ENCODE measurements around the gene BMP7. TPM values are rescaled to one million over a fixed set of nuclear protein-coding genes. Genes with fewer than 3 reads are reported as not detected.
A peak's percentile ranks its signal among the peaks of the same experiment; 100 is the strongest.

Gene BMP7
- total and polyA plus RNA-seq, 2 experiments from 2014 or later, result not detected

DNA sequence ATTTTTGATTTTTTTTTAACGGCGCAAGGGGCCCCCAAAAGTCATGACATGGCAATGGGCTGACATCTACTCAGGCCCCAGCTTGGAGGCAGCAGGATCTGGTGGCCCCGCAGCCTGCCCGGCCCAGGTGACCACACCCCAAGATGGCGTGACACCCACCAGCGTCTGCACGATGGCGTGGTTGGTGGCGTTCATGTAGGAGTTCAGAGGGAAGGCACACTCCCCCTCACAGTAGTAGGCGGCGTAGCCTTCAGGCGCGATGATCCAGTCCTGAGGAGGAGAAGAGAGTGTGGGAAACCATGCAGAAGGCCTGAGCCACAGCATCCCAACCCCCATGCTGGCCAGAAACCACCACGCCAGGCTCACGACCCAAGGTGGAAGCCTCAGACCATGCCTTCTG lies 93.4 kb downstream of the BMP7 start:
- 87 to 91% methylated on average over 14 to 15 of the region's 15 CpGs for WGBS, 2 experiments (ENCODE audit: low coverage in 1 of 2, low lambda C conversion rate in 2 of 2, missing lambda C conversion rate in 2 of 2)

DNA sequence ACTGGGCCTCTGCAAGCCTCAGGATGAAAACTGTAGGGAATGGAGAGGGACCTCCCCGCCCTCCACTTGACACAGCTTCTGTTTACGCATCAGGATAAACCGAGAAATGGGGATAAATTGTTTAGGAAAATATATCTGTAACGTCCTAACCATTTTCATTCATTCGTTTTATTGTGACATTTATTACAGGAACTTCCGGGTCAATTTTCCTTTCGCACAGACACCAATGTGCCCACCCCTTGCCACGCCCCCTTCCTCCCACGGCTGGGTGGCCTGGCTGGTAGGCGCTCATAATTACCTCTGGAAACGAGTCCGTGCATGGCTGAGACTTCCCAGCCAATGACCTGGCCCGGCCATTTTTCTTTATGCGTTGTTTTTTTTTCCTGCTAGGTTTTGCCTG lies 96.1 kb downstream of the BMP7 start:
- Histone ChIP-seq H4K20me1 (ENCODE audit: insufficient read depth) (no peaks in the 10 kb centered on the region), H3K36me3 (ENCODE audit: low read depth) (no peaks in the 10 kb centered on the region), H3K27ac (no peak overlapping the region), H3K27me3 (replicated peaks; ENCODE audit: insufficient read depth) (peaks cover 28% of the 10 kb centered on the region), H3K9ac (no peak overlapping the region), H3K4me1 (ENCODE audit: insufficient read depth) (0 out of 2 replicates have a peak, but pooled peaks cover 4% of the 10 kb centered on the region), H2AFZ (no peak overlapping the region), H3K9me3 (ENCODE audit: low read depth) (no peaks in the 10 kb centered on the region), H3K4me3 (no peak overlapping the region), H3K79me2 (ENCODE audit: insufficient read depth) (no peaks in the 10 kb centered on the region), H3K4me2 (ENCODE audit: unreplicated experiment) (no peak overlapping the region), H3K9me2 (ENCODE audit: insufficient read depth) (no peaks in the 10 kb centered on the region), H3F3A (ENCODE audit: insufficient read depth) (no peaks in the 10 kb centered on the region)
- in situ Hi-C loops (cut with MboI), result no loop called here
- DNase-seq, result no peak
- WGBS, 2 experiments (ENCODE audit: low coverage in 1 of 2, low lambda C conversion rate in 2 of 2, missing lambda C conversion rate in 2 of 2), result 78 to 87% methylated on average over 14 of the region's 14 CpGs
- TF ChIP-seq EZH2 (IDR thresholded peaks at IDR 0.05; ENCODE audit: insufficient read depth, poor library complexity, severe bottlenecking) (no peak), EZH2phosphoT487 (IDR thresholded peaks at IDR 0.05; ENCODE audit: insufficient read depth, low read depth) (no peak)

More for the DNA sequence above, 93.4 kb downstream of the BMP7 start:
- peaks cover 24% of the 10 kb centered on the region for H3K27me3 ChIP-seq (replicated peaks; ENCODE audit: insufficient read depth)
- no peaks in the 10 kb centered on the region for H3F3A ChIP-seq (ENCODE audit: insufficient read depth)
- H3K9me3 ChIP-seq (ENCODE audit: low read depth), result no peaks in the 10 kb centered on the region
- H3K79me2 ChIP-seq (ENCODE audit: insufficient read depth), result no peaks in the 10 kb centered on the region
- H3K9ac ChIP-seq, result no peak overlapping the region
- no peak overlapping the region for H3K4me3 ChIP-seq
- H2AFZ ChIP-seq, result no peak overlapping the region
- no peaks in the 10 kb centered on the region for H3K36me3 ChIP-seq (ENCODE audit: low read depth)
- H3K4me1 ChIP-seq (ENCODE audit: insufficient read depth), result 0 out of 2 replicates have a peak, but pooled peaks cover 3% of the 10 kb centered on the region
- H4K20me1 ChIP-seq (ENCODE audit: insufficient read depth), result no peaks in the 10 kb centered on the region
- in situ Hi-C loops (cut with MboI), result no loop called here
- H3K9me2 ChIP-seq (ENCODE audit: insufficient read depth), result no peaks in the 10 kb centered on the region
- TF ChIP-seq EZH2 (IDR thresholded peaks at IDR 0.05; ENCODE audit: insufficient read depth, poor library complexity, severe bottlenecking) (no peak), EZH2phosphoT487 (IDR thresholded peaks at IDR 0.05; ENCODE audit: insufficient read depth, low read depth) (no peak)
- DNase-seq, result no peak
- no peak overlapping the region for H3K27ac ChIP-seq
- no peak overlapping the region for H3K4me2 ChIP-seq (ENCODE audit: unreplicated experiment)

DNA sequence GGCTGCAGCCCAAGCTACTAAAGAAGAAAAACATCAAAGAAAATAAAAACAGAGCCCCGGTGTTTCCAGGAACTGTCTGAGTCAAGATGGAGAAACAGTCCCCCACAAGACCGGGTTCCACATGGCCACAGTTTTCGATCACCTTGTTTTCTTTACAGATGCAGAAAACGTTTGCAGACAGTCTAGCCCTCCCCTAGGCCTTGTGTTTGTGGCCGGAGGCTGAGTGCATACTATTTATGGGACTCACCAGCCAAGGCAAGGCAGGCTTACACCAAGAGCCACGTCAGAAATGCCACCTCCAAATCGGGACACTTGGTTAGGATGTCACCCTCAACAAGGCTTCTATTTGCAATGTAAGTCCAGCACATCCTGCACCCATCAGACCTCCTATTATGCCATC lies 97.3 kb downstream of the BMP7 start:
- Histone ChIP-seq H3K9me3 (ENCODE audit: low read depth) (no peaks in the 10 kb centered on the region), H3F3A (ENCODE audit: insufficient read depth) (no peaks in the 10 kb centered on the region), H2AFZ (no peak overlapping the region), H3K79me2 (ENCODE audit: insufficient read depth) (no peaks in the 10 kb centered on the region), H3K36me3 (ENCODE audit: low read depth) (no peaks in the 10 kb centered on the region), H3K9me2 (ENCODE audit: insufficient read depth) (no peaks in the 10 kb centered on the region), H3K9ac (no peak overlapping the region), H4K20me1 (ENCODE audit: insufficient read depth) (no peaks in the 10 kb centered on the region), H3K4me2 (ENCODE audit: unreplicated experiment) (no peak overlapping the region), H3K27me3 (replicated peaks; ENCODE audit: insufficient read depth) (peaks cover 33% of the 10 kb centered on the region), H3K27ac (no peak overlapping the region), H3K4me1 (ENCODE audit: insufficient read depth) (0 out of 2 replicates have a peak, but pooled peaks cover 4% of the 10 kb centered on the region), H3K4me3 (no peak overlapping the region)
- in situ Hi-C loops (cut with MboI), result no loop called here
- 68 to 71% methylated on average over 7 of the region's 7 CpGs for WGBS, 2 experiments (ENCODE audit: low coverage in 1 of 2, low lambda C conversion rate in 2 of 2, missing lambda C conversion rate in 2 of 2)
- TF ChIP-seq EZH2phosphoT487 (IDR thresholded peaks at IDR 0.05; ENCODE audit: insufficient read depth, low read depth), result no peak
- TF ChIP-seq EZH2 (IDR thresholded peaks at IDR 0.05; ENCODE audit: insufficient read depth, poor library complexity, severe bottlenecking), result no peak
- DNase-seq, result no peak

DNA sequence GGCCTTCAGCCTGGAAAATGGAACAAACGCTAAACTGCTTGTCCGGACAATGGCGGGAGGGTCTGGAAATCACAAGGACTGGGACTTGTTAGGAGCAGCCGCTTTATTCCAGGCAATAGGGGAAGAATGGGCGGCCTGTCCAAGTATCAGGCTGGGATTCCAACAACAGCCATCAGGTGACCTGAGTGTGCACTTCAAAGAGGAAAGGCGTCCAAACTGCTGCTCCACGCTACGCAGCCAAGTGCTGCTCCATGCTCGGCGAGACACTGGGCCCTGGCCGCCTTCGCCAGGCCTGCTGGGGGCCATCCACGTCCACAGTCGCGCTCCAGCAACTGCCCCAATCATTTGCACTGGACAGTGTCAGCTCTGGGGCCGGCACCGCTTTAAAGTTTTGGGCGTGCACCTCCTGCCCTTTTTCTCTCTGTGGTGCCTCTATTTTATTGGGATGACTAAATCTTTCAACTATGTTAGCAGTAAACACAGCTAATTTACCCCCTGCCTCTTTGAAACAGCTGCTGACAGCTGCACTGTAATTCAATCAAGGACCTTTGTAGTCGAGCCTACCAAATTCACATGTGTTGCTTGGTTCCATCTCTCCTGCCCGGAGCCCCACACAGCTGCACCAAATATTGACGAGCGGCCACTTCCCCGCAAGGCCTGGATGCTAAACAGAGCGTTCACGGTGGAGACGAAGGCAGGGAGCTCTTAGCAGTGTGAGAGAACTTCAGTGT lies 98.3 kb downstream of the BMP7 start:
- peak; percentile 25 for DNase-seq
- Histone ChIP-seq H3K4me1 (ENCODE audit: insufficient read depth) (0 out of 2 replicates have a peak, but pooled peaks cover 4% of the 10 kb centered on the region), H3K9me2 (ENCODE audit: insufficient read depth) (no peaks in the 10 kb centered on the region), H3K9ac (no peak overlapping the region), H3K27me3 (replicated peaks; ENCODE audit: insufficient read depth) (peaks cover 37% of the 10 kb centered on the region), H4K20me1 (ENCODE audit: insufficient read depth) (no peaks in the 10 kb centered on the region), H3K27ac (no peak overlapping the region), H3K36me3 (ENCODE audit: low read depth) (no peaks in the 10 kb centered on the region), H3K79me2 (ENCODE audit: insufficient read depth) (no peaks in the 10 kb centered on the region), H3F3A (ENCODE audit: insufficient read depth) (no peaks in the 10 kb centered on the region), H2AFZ (no peak overlapping the region), H3K4me3 (no peak overlapping the region), H3K9me3 (ENCODE audit: low read depth) (no peaks in the 10 kb centered on the region), H3K4me2 (ENCODE audit: unreplicated experiment) (no peak overlapping the region)
- in situ Hi-C loops (cut with MboI), result no loop called here
- 19 to 29% methylated on average over 26 of the region's 26 CpGs for WGBS, 2 experiments (ENCODE audit: low coverage in 1 of 2, low lambda C conversion rate in 2 of 2, missing lambda C conversion rate in 2 of 2)
- no peak for TF ChIP-seq EZH2 (IDR thresholded peaks at IDR 0.05; ENCODE audit: insufficient read depth, poor library complexity, severe bottlenecking)
- 0 out of 2 replicates have a peak, but pooled peaks have one; percentile 35 for TF ChIP-seq EZH2phosphoT487 (IDR thresholded peaks at IDR 0.05; ENCODE audit: insufficient read depth, low read depth)
